ENCODE results near the gene GKN2. TPM values are rescaled to one million over a fixed set of nuclear protein-coding genes. Genes with fewer than 3 reads are reported as not detected.

Gene GKN2
- total and polyA plus RNA-seq, 2 donors (not counting 1 experiment from before 2014, with no cell fraction given): not detected

- Histone ChIP-seq H3K4me2 (ENCODE audit: extremely low read depth, insufficient read depth, low read length) (no peak overlapping the region), H3K9ac (ENCODE audit: insufficient read depth, low read length) (no peak overlapping the region), H4K20me1 (ENCODE audit: control insufficient read depth, extremely low read depth, insufficient read depth, low read length) (no peaks in the 10 kb centered on the region), H3K9me3 (ENCODE audit: control insufficient read depth, insufficient read depth, low read depth, low read length) (no peaks in the 10 kb centered on the region), H3K4me3 (replicated peaks in 1 of 4; ENCODE audit: control extremely low read depth in 1 of 4, insufficient read depth in 1 of 4, low read depth in 3 of 4, low read length in 4 of 4) (no peak overlapping the region), H3K27me3 (ENCODE audit: control insufficient read depth, insufficient read depth, low read length) (no peaks in the 10 kb centered on the region), H3K27ac (ENCODE audit: insufficient read depth, low read length) (no peak overlapping the region), H3K36me3 (ENCODE audit: control insufficient read depth, insufficient read depth, low read length) (no peaks in the 10 kb centered on the region), H3K4me1 (ENCODE audit: control insufficient read depth, extremely low read depth, insufficient read depth, low read length) (no peaks in the 10 kb centered on the region), H3K79me2 (ENCODE audit: control insufficient read depth, insufficient read depth, low read length) (no peaks in the 10 kb centered on the region), H2AFZ (ENCODE audit: low read length) (peak overlapping the region; percentile 62)
- peak; percentile 40 to 55 for DNase-seq (ENCODE audit: low read depth in 2 of 2)
- TF ChIP-seq EZH2 (IDR thresholded peaks at IDR 0.05; ENCODE audit: low read length, missing control alignments) (no peak), CTCF (conservative IDR thresholded peaks at IDR 0.05 in 1 of 2, IDR thresholded peaks at IDR 0.05 in 1 of 2; ENCODE audit: low read depth in 1 of 2, low read length in 2 of 2) (peak; percentile 75 to 78)
Observed at GRCh38 chr2:68943581-68944568, 8.8 kb downstream of the GKN2 start.

GRCh38 chr2:68942827-68943226 is 9.9 kb downstream of the GKN2 start:
- no peaks in the 10 kb centered on the region for H3K36me3 ChIP-seq (ENCODE audit: control insufficient read depth, insufficient read depth, low read length)
- no peak overlapping the region for H3K4me2 ChIP-seq (ENCODE audit: extremely low read depth, insufficient read depth, low read length)
- H3K4me1 ChIP-seq (ENCODE audit: control insufficient read depth, extremely low read depth, insufficient read depth, low read length): no peaks in the 10 kb centered on the region
- H4K20me1 ChIP-seq (ENCODE audit: control insufficient read depth, extremely low read depth, insufficient read depth, low read length): no peaks in the 10 kb centered on the region
- no peaks in the 10 kb centered on the region for H3K27me3 ChIP-seq (ENCODE audit: control insufficient read depth, insufficient read depth, low read length)
- H3K79me2 ChIP-seq (ENCODE audit: control insufficient read depth, insufficient read depth, low read length): no peaks in the 10 kb centered on the region
- no peaks in the 10 kb centered on the region for H3K9me3 ChIP-seq (ENCODE audit: control insufficient read depth, insufficient read depth, low read depth, low read length)
- no peak for TF ChIP-seq EZH2 (IDR thresholded peaks at IDR 0.05; ENCODE audit: low read length, missing control alignments)
- no peak for TF ChIP-seq CTCF (conservative IDR thresholded peaks at IDR 0.05 in 1 of 2, IDR thresholded peaks at IDR 0.05 in 1 of 2; ENCODE audit: low read depth in 1 of 2, low read length in 2 of 2)
- no peak overlapping the region for H3K27ac ChIP-seq (ENCODE audit: insufficient read depth, low read length)
- H3K9ac ChIP-seq (ENCODE audit: insufficient read depth, low read length): no peak overlapping the region
- no peak overlapping the region for H3K4me3 ChIP-seq (replicated peaks in 1 of 4; ENCODE audit: control extremely low read depth in 1 of 4, insufficient read depth in 1 of 4, low read depth in 3 of 4, low read length in 4 of 4)
- no peak for DNase-seq (ENCODE audit: low read depth in 2 of 2)
- H2AFZ ChIP-seq (ENCODE audit: low read length): no peak overlapping the region

- no peak overlapping the region for H2AFZ ChIP-seq (ENCODE audit: low read length)
- no peaks in the 10 kb centered on the region for H3K9me3 ChIP-seq (ENCODE audit: control insufficient read depth, insufficient read depth, low read depth, low read length)
- no peak for TF ChIP-seq CTCF (conservative IDR thresholded peaks at IDR 0.05 in 1 of 2, IDR thresholded peaks at IDR 0.05 in 1 of 2; ENCODE audit: low read depth in 1 of 2, low read length in 2 of 2)
- TF ChIP-seq EZH2 (IDR thresholded peaks at IDR 0.05; ENCODE audit: low read length, missing control alignments): no peak
- H3K4me3 ChIP-seq (replicated peaks in 1 of 4; ENCODE audit: control extremely low read depth in 1 of 4, insufficient read depth in 1 of 4, low read depth in 3 of 4, low read length in 4 of 4): no peak overlapping the region
- no peak overlapping the region for H3K27ac ChIP-seq (ENCODE audit: insufficient read depth, low read length)
- H3K4me2 ChIP-seq (ENCODE audit: extremely low read depth, insufficient read depth, low read length): no peak overlapping the region
- no peaks in the 10 kb centered on the region for H3K36me3 ChIP-seq (ENCODE audit: control insufficient read depth, insufficient read depth, low read length)
- H3K9ac ChIP-seq (ENCODE audit: insufficient read depth, low read length): no peak overlapping the region
- DNase-seq (ENCODE audit: low read depth in 2 of 2): no peak
- H3K4me1 ChIP-seq (ENCODE audit: control insufficient read depth, extremely low read depth, insufficient read depth, low read length): no peaks in the 10 kb centered on the region
- no peaks in the 10 kb centered on the region for H3K79me2 ChIP-seq (ENCODE audit: control insufficient read depth, insufficient read depth, low read length)
- no peaks in the 10 kb centered on the region for H3K27me3 ChIP-seq (ENCODE audit: control insufficient read depth, insufficient read depth, low read length)
- H4K20me1 ChIP-seq (ENCODE audit: control insufficient read depth, extremely low read depth, insufficient read depth, low read length): no peaks in the 10 kb centered on the region
Observed at GRCh38 chr2:68940369-68940768, 12.3 kb downstream of the GKN2 start.

Data from fibroblast of lung (primary cell).